Measurements from ENCODE around the gene YY1.
"Not testable (repeated sequence)": the region's sequence is repeated elsewhere in the genome, so short reads cannot be mapped to it uniquely, and the experiment has no call there.

Gene YY1

GRCh38 chr14:100203146-100203545 lies 35.8 kb upstream of the YY1 start:
- DNase-seq (ENCODE audit: low read depth): no peak
- TF ChIP-seq MYC (IDR thresholded peaks at IDR 0.05; ENCODE audit: low read depth, low read length) (no peak), CTCF (IDR thresholded peaks at IDR 0.05; ENCODE audit: low read depth, low read length) (no peak), MAX (IDR thresholded peaks at IDR 0.05; ENCODE audit: low read depth, low read length) (no peak), POLR2A (IDR thresholded peaks at IDR 0.05; ENCODE audit: extremely low read depth, insufficient read length) (no peak)
- no peak overlapping the region for H3K4me3 ChIP-seq (ENCODE audit: low read depth, low read length)

GRCh38 chr14:100203962-100204834 lies 34.7 kb upstream of the YY1 start:
- TF ChIP-seq CTCF (IDR thresholded peaks at IDR 0.05; ENCODE audit: low read depth, low read length) (no peak), MYC (IDR thresholded peaks at IDR 0.05; ENCODE audit: low read depth, low read length) (no peak), POLR2A (IDR thresholded peaks at IDR 0.05; ENCODE audit: extremely low read depth, insufficient read length) (no peak), MAX (IDR thresholded peaks at IDR 0.05; ENCODE audit: low read depth, low read length) (no peak)
- no peak overlapping the region for H3K4me3 ChIP-seq (ENCODE audit: low read depth, low read length)
- DNase-seq (ENCODE audit: low read depth): no peak

GRCh38 chr14:100204835-100205167 lies 34.1 kb upstream of the YY1 start:
- DNase-seq (ENCODE audit: low read depth); H3K4me3 ChIP-seq (ENCODE audit: low read depth, low read length): not testable (repeated sequence)

GRCh38 chr14:100207588-100207987 lies 31.4 kb upstream of the YY1 start:
- not testable (repeated sequence) for H3K4me3 ChIP-seq (ENCODE audit: low read depth, low read length); DNase-seq (ENCODE audit: low read depth)

- not testable (repeated sequence) for DNase-seq (ENCODE audit: low read depth); H3K4me3 ChIP-seq (ENCODE audit: low read depth, low read length)
These were observed 30.8 kb upstream of the YY1 start for GRCh38 chr14:100208136-100208535.

- DNase-seq (ENCODE audit: low read depth): no peak
- no peak overlapping the region for H3K4me3 ChIP-seq (ENCODE audit: low read depth, low read length)
- no peak for TF ChIP-seq CTCF (IDR thresholded peaks at IDR 0.05; ENCODE audit: low read depth, low read length)
- TF ChIP-seq POLR2A (IDR thresholded peaks at IDR 0.05; ENCODE audit: extremely low read depth, insufficient read length): no peak
- no peak for TF ChIP-seq MAX (IDR thresholded peaks at IDR 0.05; ENCODE audit: low read depth, low read length)
- TF ChIP-seq MYC (IDR thresholded peaks at IDR 0.05; ENCODE audit: low read depth, low read length): no peak
These were observed 27.6 kb upstream of the YY1 start for GRCh38 chr14:100211366-100211765.

- H3K4me3 ChIP-seq (ENCODE audit: low read depth, low read length): no peak overlapping the region
- TF ChIP-seq MAX (IDR thresholded peaks at IDR 0.05; ENCODE audit: low read depth, low read length) (no peak), POLR2A (IDR thresholded peaks at IDR 0.05; ENCODE audit: extremely low read depth, insufficient read length) (no peak), CTCF (IDR thresholded peaks at IDR 0.05; ENCODE audit: low read depth, low read length) (no peak), MYC (IDR thresholded peaks at IDR 0.05; ENCODE audit: low read depth, low read length) (no peak)
- DNase-seq (ENCODE audit: low read depth): no peak
These were observed 27.1 kb upstream of the YY1 start for GRCh38 chr14:100211893-100212292.
